HepG2 (cell line): ENCODE measurements around the gene CUL7. TPM values are rescaled to one million over a fixed set of nuclear protein-coding genes. Genes with fewer than 3 reads are reported as not detected.

ENCODE experiments used
- KDM2A ChIP-seq: sonication (generic); formaldehyde crosslinking; IDR thresholded peaks from 2 replicates; pipeline ENCODE4 v1.4.0; 2020; ENCODE audit warnings: low read depth, missing genetic modification reagents, borderline replicate concordance
- MED13 ChIP-seq: sonication (generic); formaldehyde crosslinking; IDR thresholded peaks from 2 replicates; pipeline ENCODE4 v1.5.0; 2020; ENCODE audit warnings: missing genetic modification reagents
- NFYB ChIP-seq: sonication (generic); formaldehyde crosslinking; IDR thresholded peaks from 2 replicates; pipeline ENCODE4 v1.4.0; 2020; ENCODE audit warnings: missing genetic modification reagents
- NONO ChIP-seq, 2 experiments: fragments of 450-650 bp in 1 of 2; sonication (generic) in 1 of 2; formaldehyde crosslinking in 1 of 2; IDR thresholded peaks in 1 of 2; conservative IDR thresholded peaks in 1 of 2; 2 replicates each; pipeline versions ENCODE4 v1.6.1 to v1.8.0; 2017 to 2022; ENCODE audit warnings: mild to moderate bottlenecking in 1 of 2, missing genetic modification reagents in 1 of 2, moderate library complexity in 1 of 2
- NRL ChIP-seq: sonication (generic); formaldehyde crosslinking; IDR thresholded peaks from 2 replicates; pipeline ENCODE4 v1.5.0; 2020; ENCODE audit warnings: missing genetic modification reagents, mild to moderate bottlenecking, moderate library complexity, borderline replicate concordance
- RARA ChIP-seq: IDR thresholded peaks from 2 replicates; pipeline ENCODE4 v1.6.1; 2016; ENCODE audit warnings: missing genetic modification reagents, missing compliant biosample characterization
- TARDBP ChIP-seq: sonication (generic); formaldehyde crosslinking; IDR thresholded peaks from 2 replicates; pipeline ENCODE4 v1.8.0; 2022; ENCODE audit warnings: mild to moderate bottlenecking, missing genetic modification reagents
- TEF ChIP-seq: sonication (generic); formaldehyde crosslinking; IDR thresholded peaks from 2 replicates; pipeline ENCODE4 v1.5.0; 2020; ENCODE audit warnings: missing genetic modification reagents
- ZBTB40 ChIP-seq, 2 experiments: fragments of 450-650 bp in 1 of 2; sonication (generic) in 1 of 2; formaldehyde crosslinking in 1 of 2; IDR thresholded peaks; 2 replicates each; pipeline versions ENCODE4 v1.6.1 to v1.8.0; 2016 to 2022; ENCODE audit warnings: antibody characterized with exemption in 1 of 2, mild to moderate bottlenecking in 1 of 2, missing genetic modification reagents in 1 of 2
- polyA plus RNA-seq, 8 experiments: library from polyadenylated mRNA; depleted of rRNA in 3 of 8; stranded (reverse) in 7 of 8; unstranded in 1 of 8; fragments of >200 nt; fragmentation: Illumina TruSeq in 4 of 8; extraction: Trizol in 4 of 8; gene quantifications; 2 replicates each; pipeline versions ENCODE4 v1.2.1 to v1.2.3, GENCODE V29; 2011 to 2016; ENCODE audit warnings: low read depth in 4 of 8, missing spikeins in 1 of 8, mixed read lengths in 1 of 8; ENCODE audit not compliant: insufficient read depth in 1 of 8
- total RNA-seq, 5 experiments: library from RNA; depleted of rRNA; stranded (reverse); fragments of >200 nt; fragmentation: Illumina TruSeq; extraction: Trizol; gene quantifications; 2 replicates each; pipeline ENCODE4 v1.2.3, GENCODE V29; 2016; ENCODE audit warnings: low read depth in 1 of 5
- TF ChIP-seq, protein P1 (sequence below): sonication (generic); formaldehyde crosslinking; IDR thresholded peaks from 2 replicates; pipeline ENCODE4 v1.4.0; 2020; ENCODE audit warnings: mild to moderate bottlenecking, low read depth, missing genetic modification reagents
- TF ChIP-seq, protein P2 (sequence below): sonication (generic); formaldehyde crosslinking; IDR thresholded peaks from 2 replicates; pipeline ENCODE4 v1.5.0; 2020; ENCODE audit warnings: mild to moderate bottlenecking, missing genetic modification reagents, moderate library complexity
- TF ChIP-seq, protein P3 (sequence below): IDR thresholded peaks from 2 replicates; pipeline ENCODE4 v1.6.1; 2018; ENCODE audit warnings: missing genetic modification reagents

CUL7 gene
- total and polyA plus RNA-seq, 2 of the 13 experiments (the other 11 are each of a cell fraction or from before 2014, with no cell fraction given), result 32.0 to 60.7 TPM

GRCh38 chr6:43093436-43094289, 40.0 kb upstream of the CUL7 start (continued):
- TF ChIP-seq NRL (no peak), TEF (no peak), MED13 (CRISPR knock-in tag) (no peak), RARA (CRISPR knock-in tag) (no peak), NONO (IDR thresholded peaks at IDR 0.05) (no peak), NONO (CRISPR knock-in tag; conservative IDR thresholded peaks at IDR 0.05) (no peak), NFYB (peak; percentile 85), TARDBP (no peak), ZBTB40 (IDR thresholded peaks at IDR 0.05) (no peak), ZBTB40 (CRISPR knock-in tag; IDR thresholded peaks at IDR 0.05) (peak; percentile 58; the same call in 1 of the 2 replicates), KDM2A (CRISPR knock-in tag) (no peak)
- TF ChIP-seq, protein P1, sequence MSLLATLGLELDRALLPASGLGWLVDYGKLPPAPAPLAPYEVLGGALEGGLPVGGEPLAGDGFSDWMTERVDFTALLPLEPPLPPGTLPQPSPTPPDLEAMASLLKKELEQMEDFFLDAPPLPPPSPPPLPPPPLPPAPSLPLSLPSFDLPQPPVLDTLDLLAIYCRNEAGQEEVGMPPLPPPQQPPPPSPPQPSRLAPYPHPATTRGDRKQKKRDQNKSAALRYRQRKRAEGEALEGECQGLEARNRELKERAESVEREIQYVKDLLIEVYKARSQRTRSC (CRISPR knock-in tag), result no peak
- TF ChIP-seq, protein P2, sequence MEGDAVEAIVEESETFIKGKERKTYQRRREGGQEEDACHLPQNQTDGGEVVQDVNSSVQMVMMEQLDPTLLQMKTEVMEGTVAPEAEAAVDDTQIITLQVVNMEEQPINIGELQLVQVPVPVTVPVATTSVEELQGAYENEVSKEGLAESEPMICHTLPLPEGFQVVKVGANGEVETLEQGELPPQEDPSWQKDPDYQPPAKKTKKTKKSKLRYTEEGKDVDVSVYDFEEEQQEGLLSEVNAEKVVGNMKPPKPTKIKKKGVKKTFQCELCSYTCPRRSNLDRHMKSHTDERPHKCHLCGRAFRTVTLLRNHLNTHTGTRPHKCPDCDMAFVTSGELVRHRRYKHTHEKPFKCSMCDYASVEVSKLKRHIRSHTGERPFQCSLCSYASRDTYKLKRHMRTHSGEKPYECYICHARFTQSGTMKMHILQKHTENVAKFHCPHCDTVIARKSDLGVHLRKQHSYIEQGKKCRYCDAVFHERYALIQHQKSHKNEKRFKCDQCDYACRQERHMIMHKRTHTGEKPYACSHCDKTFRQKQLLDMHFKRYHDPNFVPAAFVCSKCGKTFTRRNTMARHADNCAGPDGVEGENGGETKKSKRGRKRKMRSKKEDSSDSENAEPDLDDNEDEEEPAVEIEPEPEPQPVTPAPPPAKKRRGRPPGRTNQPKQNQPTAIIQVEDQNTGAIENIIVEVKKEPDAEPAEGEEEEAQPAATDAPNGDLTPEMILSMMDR, result no peak
- TF ChIP-seq, protein P3, sequence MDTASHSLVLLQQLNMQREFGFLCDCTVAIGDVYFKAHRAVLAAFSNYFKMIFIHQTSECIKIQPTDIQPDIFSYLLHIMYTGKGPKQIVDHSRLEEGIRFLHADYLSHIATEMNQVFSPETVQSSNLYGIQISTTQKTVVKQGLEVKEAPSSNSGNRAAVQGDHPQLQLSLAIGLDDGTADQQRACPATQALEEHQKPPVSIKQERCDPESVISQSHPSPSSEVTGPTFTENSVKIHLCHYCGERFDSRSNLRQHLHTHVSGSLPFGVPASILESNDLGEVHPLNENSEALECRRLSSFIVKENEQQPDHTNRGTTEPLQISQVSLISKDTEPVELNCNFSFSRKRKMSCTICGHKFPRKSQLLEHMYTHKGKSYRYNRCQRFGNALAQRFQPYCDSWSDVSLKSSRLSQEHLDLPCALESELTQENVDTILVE (CRISPR knock-in tag), result 0 out of 2 replicates have a peak, but pooled peaks have one; percentile 32
